ENCODE results near the gene KRT4. TPM values are rescaled to one million over a fixed set of nuclear protein-coding genes. Genes with fewer than 3 reads are reported as not detected.
"Not testable (repeated sequence)": the region's sequence is repeated elsewhere in the genome, so short reads cannot be mapped to it uniquely, and the experiment has no call there.

KRT4 gene
- total RNA-seq: not detected

- Mint-ChIP-seq H3K36me3 (ENCODE audit: low read depth) (no peaks in the 10 kb centered on the region), H3K4me3 (no peak within 1 kb of the TSS), H3K27ac (no peak within 1 kb of the TSS), H3K4me1 (ENCODE audit: low read depth) (peaks cover 15% of the 10 kb centered on the region), H3K27me3 (ENCODE audit: low read depth) (peaks cover 2% of the 10 kb centered on the region), H3K9me3 (ENCODE audit: insufficient read depth) (no peaks in the 10 kb centered on the region)
- ChIA-PET POLR2A (interaction anchor here (0.6 kb wide), 1 partner anchor 54 kb away, joined by 3 read pairs; no protein-coding TSS in a partner anchor), CTCF (interaction anchor here (1.2 to 2.5 kb wide), 3 partner anchors 56 to 100 kb away, joined by 3 to 10 read pairs (median 4); no protein-coding TSS in a partner anchor)
- ATAC-seq: no peak
- no peak for DNase-seq
Measured at GRCh38 chr12:52813885-52814709, at the start of gene KRT4. Gene KRT4, minus strand, starts transcription at chr12:52814116. Its CDS starts 58 bp downstream, at chr12:52814058.

- Mint-ChIP-seq H3K36me3 (ENCODE audit: low read depth) (no peaks in the 10 kb centered on the region), H3K27ac (no peak overlapping the region), H3K4me1 (ENCODE audit: low read depth) (peaks cover 2% of the 10 kb centered on the region), H3K27me3 (ENCODE audit: low read depth) (no peaks in the 10 kb centered on the region), H3K9me3 (ENCODE audit: insufficient read depth) (no peaks in the 10 kb centered on the region), H3K4me3 (no peak overlapping the region)
- CTCF ChIA-PET: interaction anchor here (1.0 to 1.8 kb wide), 3 partner anchors 9 to 23 kb away, joined by 3 to 6 read pairs (median 5); no protein-coding TSS in a partner anchor
- no peak for ATAC-seq
- POLR2A ChIA-PET: no interaction called here
- no peak for DNase-seq
Measured at GRCh38 chr12:52862023-52862422, 48.1 kb upstream of the KRT4 start.

- POLR2A ChIA-PET: no interaction called here
- no peaks in the 10 kb centered on the region for H3K36me3 Mint-ChIP-seq (ENCODE audit: low read depth)
- no peak for DNase-seq
- no peak overlapping the region for H3K4me3 Mint-ChIP-seq
- no peaks in the 10 kb centered on the region for H3K4me1 Mint-ChIP-seq (ENCODE audit: low read depth)
- H3K27ac Mint-ChIP-seq: no peak overlapping the region
- no peaks in the 10 kb centered on the region for H3K27me3 Mint-ChIP-seq (ENCODE audit: low read depth)
- CTCF ChIA-PET: interaction anchor here (1.0 to 1.9 kb wide), 5 partner anchors 9 to 278 kb away, joined by 3 to 6 read pairs (median 5); no protein-coding TSS in a partner anchor
- no peak for ATAC-seq
- no peaks in the 10 kb centered on the region for H3K9me3 Mint-ChIP-seq (ENCODE audit: insufficient read depth)
Measured at GRCh38 chr12:52861511-52861910, 47.6 kb upstream of the KRT4 start.

GRCh38 chr12:52860102-52860823 is 46.3 kb upstream of the KRT4 start:
- no peak for DNase-seq
- Mint-ChIP-seq H3K9me3 (ENCODE audit: insufficient read depth) (no peaks in the 10 kb centered on the region), H3K4me1 (ENCODE audit: low read depth) (no peaks in the 10 kb centered on the region), H3K27me3 (ENCODE audit: low read depth) (peaks cover 4% of the 10 kb centered on the region), H3K27ac (no peak overlapping the region), H3K36me3 (ENCODE audit: low read depth) (no peaks in the 10 kb centered on the region), H3K4me3 (no peak overlapping the region)
- CTCF ChIA-PET: interaction anchor here (0.8 to 1.9 kb wide), 4 partner anchors 10 to 277 kb away, joined by 3 to 9 read pairs (median 4); no protein-coding TSS in a partner anchor
- no peak for ATAC-seq
- POLR2A ChIA-PET: interaction anchor here (0.5 kb wide), 1 partner anchor 284 kb away, joined by 3 read pairs; no protein-coding TSS in a partner anchor

- DNase-seq (no peak), ATAC-seq (no peak)
- POLR2A ChIA-PET: no interaction called here
- Mint-ChIP-seq H3K36me3 (ENCODE audit: low read depth) (no peaks in the 10 kb centered on the region), H3K9me3 (ENCODE audit: insufficient read depth) (no peaks in the 10 kb centered on the region), H3K27me3 (ENCODE audit: low read depth) (peaks cover 20% of the 10 kb centered on the region), H3K27ac (no peak overlapping the region), H3K4me1 (ENCODE audit: low read depth) (no peaks in the 10 kb centered on the region), H3K4me3 (no peak overlapping the region)
- CTCF ChIA-PET: no interaction called here
Measured at GRCh38 chr12:52857500-52857899, 43.6 kb upstream of the KRT4 start.

- DNase-seq: no peak
- H3K27me3 Mint-ChIP-seq (ENCODE audit: low read depth): peaks cover 24% of the 10 kb centered on the region
- H3K4me1 Mint-ChIP-seq (ENCODE audit: low read depth): no peaks in the 10 kb centered on the region
- POLR2A ChIA-PET: no interaction called here
- H3K9me3 Mint-ChIP-seq (ENCODE audit: insufficient read depth): no peaks in the 10 kb centered on the region
- no peaks in the 10 kb centered on the region for H3K36me3 Mint-ChIP-seq (ENCODE audit: low read depth)
- H3K27ac Mint-ChIP-seq: no peak overlapping the region
- no peak for ATAC-seq
- H3K4me3 Mint-ChIP-seq: no peak overlapping the region
- CTCF ChIA-PET: interaction anchor here (1.2 kb wide), 2 partner anchors 23 to 271 kb away, joined by 3 to 4 read pairs; no protein-coding TSS in a partner anchor
Measured at GRCh38 chr12:52856787-52857186, 42.9 kb upstream of the KRT4 start.

GRCh38 chr12:52856077-52856476 is 42.2 kb upstream of the KRT4 start:
- H3K4me1 Mint-ChIP-seq (ENCODE audit: low read depth); H3K27ac Mint-ChIP-seq; H3K9me3 Mint-ChIP-seq (ENCODE audit: insufficient read depth); H3K4me3 Mint-ChIP-seq; ATAC-seq; POLR2A ChIA-PET; H3K36me3 Mint-ChIP-seq (ENCODE audit: low read depth); DNase-seq: not testable (repeated sequence)
- peaks cover 29% of the 10 kb centered on the region for H3K27me3 Mint-ChIP-seq (ENCODE audit: low read depth)
- CTCF ChIA-PET: interaction anchor here (1.2 kb wide), 2 partner anchors 24 to 270 kb away, joined by 3 to 4 read pairs; no protein-coding TSS in a partner anchor

GRCh38 chr12:52851787-52852186 is 37.9 kb upstream of the KRT4 start:
- Mint-ChIP-seq H3K27ac (no peak overlapping the region), H3K27me3 (ENCODE audit: low read depth) (peaks cover 29% of the 10 kb centered on the region), H3K4me3 (no peak overlapping the region), H3K9me3 (ENCODE audit: insufficient read depth) (no peaks in the 10 kb centered on the region), H3K36me3 (ENCODE audit: low read depth) (no peaks in the 10 kb centered on the region), H3K4me1 (ENCODE audit: low read depth) (no peaks in the 10 kb centered on the region)
- ChIA-PET POLR2A (no interaction called here), CTCF (no interaction called here)
- no peak for DNase-seq
- no peak for ATAC-seq

- H3K27me3 Mint-ChIP-seq (ENCODE audit: low read depth): peaks cover 28% of the 10 kb centered on the region
- ChIA-PET CTCF (no interaction called here), POLR2A (no interaction called here)
- no peak overlapping the region for H3K4me3 Mint-ChIP-seq
- H3K36me3 Mint-ChIP-seq (ENCODE audit: low read depth): no peaks in the 10 kb centered on the region
- H3K9me3 Mint-ChIP-seq (ENCODE audit: insufficient read depth): no peaks in the 10 kb centered on the region
- H3K4me1 Mint-ChIP-seq (ENCODE audit: low read depth): no peaks in the 10 kb centered on the region
- no peak for ATAC-seq
- no peak for DNase-seq
- no peak overlapping the region for H3K27ac Mint-ChIP-seq
Measured at GRCh38 chr12:52850681-52851080, 36.8 kb upstream of the KRT4 start.

- ChIA-PET CTCF (no interaction called here), POLR2A (no interaction called here)
- peaks cover 19% of the 10 kb centered on the region for H3K27me3 Mint-ChIP-seq (ENCODE audit: low read depth)
- no peak overlapping the region for H3K27ac Mint-ChIP-seq
- ATAC-seq (no peak), DNase-seq (no peak)
- H3K36me3 Mint-ChIP-seq (ENCODE audit: low read depth): no peaks in the 10 kb centered on the region
- H3K9me3 Mint-ChIP-seq (ENCODE audit: insufficient read depth): no peaks in the 10 kb centered on the region
- H3K4me3 Mint-ChIP-seq: no peak overlapping the region
- no peaks in the 10 kb centered on the region for H3K4me1 Mint-ChIP-seq (ENCODE audit: low read depth)
Measured at GRCh38 chr12:52849511-52849910, 35.6 kb upstream of the KRT4 start.

GRCh38 chr12:52848661-52849255 is 34.8 kb upstream of the KRT4 start, which contains the start of gene KRT78:
Gene KRT78, minus strand, starts transcription at chr12:52848994. Its CDS starts 64 bp downstream, at chr12:52848930.
- no peak within 1 kb of the TSS for H3K4me3 Mint-ChIP-seq
- CTCF ChIA-PET: no interaction called here

More at GRCh38 chr12:52848661-52849255, 34.8 kb upstream of the KRT4 start, which contains the start of gene KRT78:
- no peaks in the 10 kb centered on the region for H3K36me3 Mint-ChIP-seq (ENCODE audit: low read depth)
- H3K27ac Mint-ChIP-seq: no peak within 1 kb of the TSS
- no peaks in the 10 kb centered on the region for H3K9me3 Mint-ChIP-seq (ENCODE audit: insufficient read depth)
- POLR2A ChIA-PET: interaction anchor here (0.5 kb wide), 1 partner anchor 11 kb away, joined by 3 read pairs; no protein-coding TSS in a partner anchor
- no peak for ATAC-seq
- peaks cover 14% of the 10 kb centered on the region for H3K27me3 Mint-ChIP-seq (ENCODE audit: low read depth)
- no peak for DNase-seq
- H3K4me1 Mint-ChIP-seq (ENCODE audit: low read depth): no peaks in the 10 kb centered on the region
